Measurements from ENCODE around the gene CFHR5. TPM values are rescaled to one million over a fixed set of nuclear protein-coding genes. Genes with fewer than 3 reads are reported as not detected.

CFHR5 gene
- total and polyA plus RNA-seq, 2 experiments from 2014 or later = not detected

GRCh38 chr1:197016751-197017150, 39.4 kb downstream of the CFHR5 start:
- Histone ChIP-seq H3K9me2 (ENCODE audit: insufficient read depth) (peaks cover 5% of the 10 kb centered on the region; the same call in 1 of the 2 replicates), H3K79me2 (replicated peaks; ENCODE audit: insufficient read depth) (no peaks in the 10 kb centered on the region), H3K27ac (ENCODE audit: low read depth) (no peak overlapping the region), H2AFZ (no peak overlapping the region), H3K4me3 (no peak overlapping the region), H3K4me2 (no peak overlapping the region), H3K27me3 (ENCODE audit: insufficient read depth) (no peaks in the 10 kb centered on the region), H4K20me1 (replicated peaks; ENCODE audit: insufficient read depth) (no peaks in the 10 kb centered on the region), H3K4me1 (ENCODE audit: insufficient read depth) (peaks cover 4% of the 10 kb centered on the region), H3F3A (replicated peaks; ENCODE audit: low read depth) (no peaks in the 10 kb centered on the region), H3K36me3 (ENCODE audit: insufficient read depth) (no peaks in the 10 kb centered on the region)
- Mint-ChIP-seq H3K27me3 (ENCODE audit: insufficient read depth, low read depth, poor library complexity) (peaks cover 2% of the 10 kb centered on the region), H3K4me1 (peaks cover 5% of the 10 kb centered on the region), H3K4me3 (no peak overlapping the region), H3K36me3 (ENCODE audit: low read depth) (peaks cover 2% of the 10 kb centered on the region; the same call in 1 of the 3 replicates), H3K9me3 (peaks cover 8% of the 10 kb centered on the region; the same call in 2 of the 3 replicates), H3K27ac (no peak overlapping the region)
- DNase-seq (ENCODE audit: low spot score) (no peak), ATAC-seq (no peak)
- TF ChIP-seq STAT1 (IDR thresholded peaks at IDR 0.05; ENCODE audit: unreplicated experiment) = no peak
- TF ChIP-seq CTCF (conservative IDR thresholded peaks at IDR 0.05; ENCODE audit: low read depth in 2 of 2) = peak; percentile 12 to 55; a peak in 2 of 4 replicates

- Histone ChIP-seq H3K4me3 (no peak overlapping the region), H3K79me2 (replicated peaks; ENCODE audit: insufficient read depth) (no peaks in the 10 kb centered on the region), H3K27ac (ENCODE audit: low read depth) (no peak overlapping the region), H3K9me2 (ENCODE audit: insufficient read depth) (peaks cover 12% of the 10 kb centered on the region), H2AFZ (peak overlapping the region; percentile 72), H3K4me2 (no peak overlapping the region), H3K36me3 (ENCODE audit: insufficient read depth) (no peaks in the 10 kb centered on the region), H3F3A (replicated peaks; ENCODE audit: low read depth) (no peaks in the 10 kb centered on the region), H3K4me1 (ENCODE audit: insufficient read depth) (peaks cover 9% of the 10 kb centered on the region), H3K27me3 (ENCODE audit: insufficient read depth) (no peaks in the 10 kb centered on the region), H4K20me1 (replicated peaks; ENCODE audit: insufficient read depth) (no peaks in the 10 kb centered on the region)
- ATAC-seq (no peak), DNase-seq (ENCODE audit: low spot score) (no peak)
- Mint-ChIP-seq H3K27ac (no peak overlapping the region; the same call in 1 of the 2 replicates), H3K36me3 (ENCODE audit: low read depth) (peaks cover 6% of the 10 kb centered on the region; the same call in 1 of the 3 replicates), H3K4me1 (peaks cover 14% of the 10 kb centered on the region), H3K27me3 (ENCODE audit: insufficient read depth, low read depth, poor library complexity) (peaks cover 2% of the 10 kb centered on the region), H3K4me3 (no peak overlapping the region), H3K9me3 (peaks cover 6% of the 10 kb centered on the region; the same call in 1 of the 3 replicates)
- no peak for TF ChIP-seq EZH2 (IDR thresholded peaks at IDR 0.05; ENCODE audit: low read depth, unreplicated experiment)
Measured at GRCh38 chr1:197017558-197018146, 40.3 kb downstream of the CFHR5 start.

- peak overlapping the region; percentile 25 for H3K27ac Mint-ChIP-seq
- peaks cover 6% of the 10 kb centered on the region; the same call in 1 of the 3 replicates for H3K9me3 Mint-ChIP-seq
- no peaks in the 10 kb centered on the region for H3K27me3 ChIP-seq (ENCODE audit: insufficient read depth)
- no peaks in the 10 kb centered on the region for H4K20me1 ChIP-seq (replicated peaks; ENCODE audit: insufficient read depth)
- H3K4me3 ChIP-seq = no peak overlapping the region
- H3K4me1 Mint-ChIP-seq = peaks cover 14% of the 10 kb centered on the region
- no peaks in the 10 kb centered on the region for H3F3A ChIP-seq (replicated peaks; ENCODE audit: low read depth)
- H3K9me2 ChIP-seq (ENCODE audit: insufficient read depth) = peaks cover 17% of the 10 kb centered on the region
- no peak overlapping the region for H3K4me3 Mint-ChIP-seq
- peaks cover 10% of the 10 kb centered on the region; the same call in 2 of the 3 replicates for H3K36me3 Mint-ChIP-seq (ENCODE audit: low read depth)
- H3K36me3 ChIP-seq (ENCODE audit: insufficient read depth) = no peaks in the 10 kb centered on the region
- peaks cover 9% of the 10 kb centered on the region for H3K4me1 ChIP-seq (ENCODE audit: insufficient read depth)
- ATAC-seq (no peak; the same call in 2 of the 3 replicates), DNase-seq (ENCODE audit: low spot score) (peak; percentile 13)
- no peaks in the 10 kb centered on the region for H3K79me2 ChIP-seq (replicated peaks; ENCODE audit: insufficient read depth)
- H3K27ac ChIP-seq (ENCODE audit: low read depth) = peak overlapping the region; percentile 57; the same call in 1 of the 2 replicates
- H3K4me2 ChIP-seq = 0 out of 2 replicates have a peak overlapping the region, but pooled peaks have one; percentile 42
- peak overlapping the region; percentile 96 for H2AFZ ChIP-seq
- no peaks in the 10 kb centered on the region for H3K27me3 Mint-ChIP-seq (ENCODE audit: insufficient read depth, low read depth, poor library complexity)
- no peak for TF ChIP-seq STAT1 (IDR thresholded peaks at IDR 0.05; ENCODE audit: unreplicated experiment)
- no peak for TF ChIP-seq ETS1 (IDR thresholded peaks at IDR 0.05)
- no peak for TF ChIP-seq CTCF (conservative IDR thresholded peaks at IDR 0.05; ENCODE audit: low read depth in 2 of 2)
- no peak for TF ChIP-seq EZH2 (IDR thresholded peaks at IDR 0.05; ENCODE audit: low read depth, unreplicated experiment)
- no peak for TF ChIP-seq ZNF114 (CRISPR knock-in tag; IDR thresholded peaks at IDR 0.05)
- no peak for TF ChIP-seq REST (IDR thresholded peaks at IDR 0.05; ENCODE audit: unreplicated experiment)
- TF ChIP-seq ZNF331 (CRISPR knock-in tag; IDR thresholded peaks at IDR 0.05; ENCODE audit: low read depth) = no peak
- TF ChIP-seq JUNB (IDR thresholded peaks at IDR 0.05; ENCODE audit: unreplicated experiment) = no peak
- no peak for TF ChIP-seq NANOG (IDR thresholded peaks at IDR 0.05; ENCODE audit: borderline replicate concordance)
Measured at GRCh38 chr1:197021716-197022115, 44.4 kb downstream of the CFHR5 start.

Data from GM23338 (cell line).